HEK293 (cell line): ENCODE data around the gene MEGF8.

Experiments used
- CTCF ChIP-seq: fragments of 450-650 bp; formaldehyde crosslinking; IDR thresholded peaks from 2 replicates; pipeline ENCODE4 v1.5.1; 2016; ENCODE audit warnings: missing biosample characterization, missing genetic modification characterization
- GLI4 ChIP-seq: fragments of 450-650 bp; formaldehyde crosslinking; IDR thresholded peaks from 2 replicates; pipeline ENCODE4 v1.5.1; 2016; ENCODE audit warnings: missing biosample characterization, missing genetic modification characterization
- YY2 ChIP-seq: fragments of 450-650 bp; formaldehyde crosslinking; IDR thresholded peaks from 2 replicates; pipeline ENCODE4 v1.5.1; 2016; ENCODE audit warnings: missing biosample characterization, missing genetic modification characterization
- ZNF768 ChIP-seq: fragments of 450-650 bp; formaldehyde crosslinking; IDR thresholded peaks from 2 replicates; pipeline ENCODE4 v1.5.1; 2018; ENCODE audit warnings: missing biosample characterization, mild to moderate bottlenecking, missing genetic modification characterization
- ZNF776 ChIP-seq: fragments of 450-650 bp; formaldehyde crosslinking; IDR thresholded peaks from 2 replicates; pipeline ENCODE4 v1.5.0; 2017; ENCODE audit warnings: missing biosample characterization, missing genetic modification characterization, borderline replicate concordance

- TF ChIP-seq ZNF768 (tag by site-specific recombination) (no peak), GLI4 (tag by site-specific recombination) (no peak), CTCF (tag by site-specific recombination) (no peak), YY2 (tag by site-specific recombination) (no peak), ZNF776 (tag by site-specific recombination) (no peak)
Measured at GRCh38 chr19:42375415-42376176, 50.2 kb downstream of the MEGF8 start.
